ENCODE measurements around the gene PAPSS2.

PAPSS2 gene

DNA sequence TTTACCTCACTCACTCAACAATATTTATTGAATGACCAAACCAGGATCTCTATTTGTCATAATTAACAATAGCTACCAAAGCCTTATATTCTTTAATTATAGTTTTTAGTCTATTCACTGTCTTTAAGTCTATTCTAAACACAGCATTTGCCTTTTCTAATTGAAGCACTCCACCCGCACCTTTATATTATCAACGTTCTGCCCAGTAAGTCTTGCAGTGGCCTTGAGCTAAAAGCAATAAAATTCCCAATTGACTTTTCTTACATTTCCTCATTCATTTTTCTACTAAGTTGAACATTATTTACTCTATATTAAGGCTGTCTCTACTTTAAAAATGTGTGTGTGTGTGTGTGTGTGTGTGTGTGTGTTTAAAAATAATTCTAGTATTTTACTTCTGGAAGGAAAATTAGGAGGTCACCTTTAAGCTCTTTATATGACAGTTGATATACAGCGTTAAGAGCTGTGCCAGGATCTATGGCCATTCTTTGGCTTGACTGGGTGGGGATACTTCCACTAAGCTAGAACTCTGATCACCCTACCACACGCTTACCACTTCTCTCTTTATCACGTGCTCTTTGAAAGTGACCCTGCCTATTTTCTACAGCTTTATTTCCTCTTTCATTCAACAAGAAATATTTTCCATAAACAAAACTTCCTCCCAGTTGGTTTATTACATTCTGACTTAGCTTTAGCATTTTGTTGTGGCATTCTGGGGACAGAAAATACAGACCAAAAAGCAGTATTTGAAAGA lies 8.8 kb downstream of the PAPSS2 start:
- in situ Hi-C loops (cut with MboI; ENCODE audit: low pct_unique_long_range_greater_than_20kb, low sequenced_read_pairs, unreplicated experiment): loop anchor here (25.0 kb wide), 1 partner anchor 894 kb away; no protein-coding TSS in a partner anchor
- TF ChIP-seq, protein P1, sequence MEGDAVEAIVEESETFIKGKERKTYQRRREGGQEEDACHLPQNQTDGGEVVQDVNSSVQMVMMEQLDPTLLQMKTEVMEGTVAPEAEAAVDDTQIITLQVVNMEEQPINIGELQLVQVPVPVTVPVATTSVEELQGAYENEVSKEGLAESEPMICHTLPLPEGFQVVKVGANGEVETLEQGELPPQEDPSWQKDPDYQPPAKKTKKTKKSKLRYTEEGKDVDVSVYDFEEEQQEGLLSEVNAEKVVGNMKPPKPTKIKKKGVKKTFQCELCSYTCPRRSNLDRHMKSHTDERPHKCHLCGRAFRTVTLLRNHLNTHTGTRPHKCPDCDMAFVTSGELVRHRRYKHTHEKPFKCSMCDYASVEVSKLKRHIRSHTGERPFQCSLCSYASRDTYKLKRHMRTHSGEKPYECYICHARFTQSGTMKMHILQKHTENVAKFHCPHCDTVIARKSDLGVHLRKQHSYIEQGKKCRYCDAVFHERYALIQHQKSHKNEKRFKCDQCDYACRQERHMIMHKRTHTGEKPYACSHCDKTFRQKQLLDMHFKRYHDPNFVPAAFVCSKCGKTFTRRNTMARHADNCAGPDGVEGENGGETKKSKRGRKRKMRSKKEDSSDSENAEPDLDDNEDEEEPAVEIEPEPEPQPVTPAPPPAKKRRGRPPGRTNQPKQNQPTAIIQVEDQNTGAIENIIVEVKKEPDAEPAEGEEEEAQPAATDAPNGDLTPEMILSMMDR (IDR thresholded peaks at IDR 0.05; ENCODE audit: extremely low read depth, insufficient read depth, missing control alignments): no peak
- no peak for DNase-seq (ENCODE audit: low spot score)

DNA sequence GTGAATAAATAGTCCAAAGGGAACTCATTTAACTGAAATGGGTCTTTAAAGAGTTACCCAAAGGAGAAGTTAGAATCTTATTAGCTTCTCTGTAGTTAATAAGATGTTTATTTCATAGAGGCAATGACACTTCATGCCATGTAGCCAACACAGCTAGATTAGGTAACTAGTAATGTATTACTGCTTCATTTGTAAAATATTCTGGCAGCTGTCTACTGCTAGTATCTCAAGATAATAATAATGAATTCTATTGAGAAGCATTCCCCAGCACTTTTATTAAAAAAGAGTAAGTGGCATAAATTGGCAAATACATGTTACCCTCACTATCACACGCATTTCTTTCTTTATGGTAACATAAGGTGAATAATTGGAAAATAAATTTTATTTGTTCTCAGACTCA lies 10.1 kb downstream of the PAPSS2 start:
- TF ChIP-seq, protein P1 (IDR thresholded peaks at IDR 0.05; ENCODE audit: extremely low read depth, insufficient read depth, missing control alignments): no peak
- in situ Hi-C loops (cut with MboI; ENCODE audit: low pct_unique_long_range_greater_than_20kb, low sequenced_read_pairs, unreplicated experiment): loop anchor here (25.0 kb wide), 1 partner anchor 893 kb away; no protein-coding TSS in a partner anchor

GRCh38 chr10:87670586-87670985 lies 10.9 kb downstream of the PAPSS2 start:
- DNase-seq (ENCODE audit: low spot score): no peak
- in situ Hi-C loops (cut with MboI; ENCODE audit: low pct_unique_long_range_greater_than_20kb, low sequenced_read_pairs, unreplicated experiment): loop anchor here (25.0 kb wide), 1 partner anchor 892 kb away; no protein-coding TSS in a partner anchor
- TF ChIP-seq, protein P1 (IDR thresholded peaks at IDR 0.05; ENCODE audit: extremely low read depth, insufficient read depth, missing control alignments): no peak

More for the DNA sequence above, 10.1 kb downstream of the PAPSS2 start:
- no peak for DNase-seq (ENCODE audit: low spot score)

DNA sequence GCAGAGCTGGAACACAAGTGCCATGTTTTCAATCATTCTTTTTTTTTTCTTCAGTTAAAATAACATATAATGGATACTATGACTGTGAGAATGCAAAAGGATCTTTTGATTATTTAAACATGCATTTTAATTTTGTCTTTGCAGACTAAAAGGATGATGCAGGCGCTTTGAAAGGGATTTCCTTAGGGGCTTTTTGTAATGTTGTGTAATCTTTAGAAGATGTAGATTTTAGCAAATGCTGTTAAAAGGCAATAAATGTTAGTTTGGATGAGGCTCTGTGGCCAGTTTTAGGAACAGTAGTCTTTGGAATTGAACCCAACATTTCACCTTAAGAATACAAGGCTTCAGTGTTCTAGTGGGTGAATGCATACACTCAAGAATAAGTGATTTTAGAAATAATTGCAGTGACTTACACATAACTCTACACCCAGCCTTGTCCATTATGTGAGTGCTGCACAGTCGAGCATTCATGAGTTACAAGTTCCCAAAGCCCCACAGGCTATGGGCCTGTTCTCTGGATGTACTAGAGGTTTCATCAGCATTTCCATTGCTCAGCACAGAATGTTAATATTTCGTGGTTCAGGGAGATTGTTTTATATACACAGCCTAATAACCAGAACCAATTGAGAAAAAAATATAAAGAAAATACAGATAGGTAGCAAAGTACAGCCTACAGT lies 11.6 kb downstream of the PAPSS2 start:
- no peak for DNase-seq (ENCODE audit: low spot score)
- TF ChIP-seq, protein P1 (IDR thresholded peaks at IDR 0.05; ENCODE audit: extremely low read depth, insufficient read depth, missing control alignments): no peak
- in situ Hi-C loops (cut with MboI; ENCODE audit: low pct_unique_long_range_greater_than_20kb, low sequenced_read_pairs, unreplicated experiment): loop anchor here (25.0 kb wide), 1 partner anchor 891 kb away; no protein-coding TSS in a partner anchor

DNA sequence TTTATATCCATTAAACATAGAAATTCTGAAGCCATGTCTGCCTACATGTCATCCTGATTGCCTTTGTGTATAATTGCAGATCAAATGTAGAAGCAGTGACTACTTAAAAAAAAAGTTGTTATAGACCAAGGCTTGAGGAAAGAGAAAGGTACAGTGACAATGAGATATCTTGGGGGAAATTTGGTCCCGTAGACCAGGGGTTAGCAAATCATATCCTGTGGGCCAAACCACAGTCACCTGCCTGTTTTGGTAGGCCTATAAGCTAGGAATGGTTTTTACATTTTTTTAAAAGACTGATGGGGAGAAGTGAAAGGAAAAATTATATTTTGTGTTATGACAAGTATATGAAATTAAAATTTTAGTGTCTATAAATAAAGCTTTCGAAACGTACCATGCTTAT lies 12.9 kb downstream of the PAPSS2 start:
- in situ Hi-C loops (cut with MboI; ENCODE audit: low pct_unique_long_range_greater_than_20kb, low sequenced_read_pairs, unreplicated experiment): loop anchor here (25.0 kb wide), 1 partner anchor 890 kb away; no protein-coding TSS in a partner anchor
- TF ChIP-seq, protein P1 (IDR thresholded peaks at IDR 0.05; ENCODE audit: extremely low read depth, insufficient read depth, missing control alignments): no peak
- DNase-seq (ENCODE audit: low spot score): no peak

DNA sequence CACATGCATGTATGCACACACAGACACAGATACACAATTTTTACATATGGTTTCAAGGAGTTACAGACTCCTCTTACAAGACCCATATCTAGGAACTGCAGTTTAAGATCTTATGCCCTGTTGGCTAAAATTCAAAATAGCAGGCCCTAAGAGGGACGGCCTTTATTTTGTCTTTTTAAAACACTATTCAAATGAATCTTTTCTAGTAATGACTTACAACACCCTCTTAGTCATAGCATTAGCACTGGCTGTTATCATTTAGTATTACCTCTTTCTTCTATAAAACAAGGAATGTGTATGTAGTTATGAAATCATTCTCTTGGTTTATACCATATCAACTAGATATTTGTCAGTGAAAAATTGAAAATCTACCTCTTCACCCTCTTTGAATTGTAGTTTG lies 15.3 kb downstream of the PAPSS2 start:
- in situ Hi-C loops (cut with MboI; ENCODE audit: low pct_unique_long_range_greater_than_20kb, low sequenced_read_pairs, unreplicated experiment): loop anchor here (25.0 kb wide), 1 partner anchor 887 kb away; no protein-coding TSS in a partner anchor
- TF ChIP-seq, protein P1 (IDR thresholded peaks at IDR 0.05; ENCODE audit: extremely low read depth, insufficient read depth, missing control alignments): no peak
- no peak for DNase-seq (ENCODE audit: low spot score)

Data from GM13977 (cell line).